Activated CD4-positive, alpha-beta T cell treated with anti-CD3 and anti-CD28 coated beads for 36 hours (primary cell): ENCODE results near the gene ZNF740. TPM values are rescaled to one million over a fixed set of nuclear protein-coding genes. Genes with fewer than 3 reads are reported as not detected.
A peak's percentile ranks its signal among the peaks of the same experiment; 100 is the strongest.
"Not testable (repeated sequence)": the region's sequence is repeated elsewhere in the genome, so short reads cannot be mapped to it uniquely, and the experiment has no call there.

Experiments used
- ATAC-seq: fragments of 200-7000 bp; cut with Tn5 transposase; one replicate; pipeline ENCODE4 v1.10.0; 2021; ENCODE audit warnings: mild to moderate bottlenecking, moderate library complexity
- CTCF ChIA-PET: fragments of 350-600 bp; sonication (Branson Sonifier 250); formaldehyde crosslinking; loops from one replicate; lab custom pipeline; 2021; ENCODE audit warnings: antibody characterized with exemption; lab: Charles Lee
- POLR2A ChIA-PET: fragments of 350-600 bp; sonication (Branson Sonifier 250); formaldehyde crosslinking; loops from one replicate; lab custom pipeline; 2021; ENCODE audit warnings: antibody characterized with exemption, inconsistent platforms; lab: Charles Lee
- DNase-seq: peaks from one replicate; pipeline ENCODE4 v3.0.0-alpha.2; 2020
- H3K27ac Mint-ChIP-seq: one replicate; pipeline ENCODE4 v1.8.0; 2021; ENCODE audit warnings: mixed read lengths
- H3K27me3 Mint-ChIP-seq: one replicate; pipeline ENCODE4 v1.8.0; 2021; ENCODE audit warnings: mixed read lengths
- H3K36me3 Mint-ChIP-seq: one replicate; pipeline ENCODE4 v1.8.0; 2021; ENCODE audit warnings: low read depth, mixed read lengths
- H3K4me1 Mint-ChIP-seq: one replicate; pipeline ENCODE4 v1.8.0; 2021; ENCODE audit warnings: mixed read lengths
- H3K4me3 Mint-ChIP-seq: one replicate; pipeline ENCODE4 v1.8.0; 2021; ENCODE audit warnings: mild to moderate bottlenecking, moderate library complexity, mixed read lengths
- H3K9me3 Mint-ChIP-seq: one replicate; pipeline ENCODE4 v1.8.0; 2021; ENCODE audit warnings: low read depth, mixed read lengths
- intact Hi-C, 2 experiments: fragments of 100-400 bp; cut with DNase I in 1 of 2; cut with micrococcal nuclease in 1 of 2; formaldehyde crosslinking; loops; one replicate each; pipeline versions ENCODE4 v1.14.2 to v1.15.1; 2022 to 2024; cut with DNase I, micrococcal nuclease
- total RNA-seq, 2 experiments: library from RNA; stranded (reverse); gene quantifications; one replicate each; pipeline ENCODE4 v1.2.3, GENCODE V29; 2021

The ZNF740 gene
- total RNA-seq, 2 experiments from 2014 or later = 34.9 to 40.2 TPM

- Mint-ChIP-seq H3K4me1 (peaks cover 81% of the 10 kb centered on the region), H3K36me3 (peaks cover 26% of the 10 kb centered on the region), H3K27ac (peak overlapping the region; percentile 35), H3K9me3 (peaks cover 3% of the 10 kb centered on the region), H3K27me3 (no peaks in the 10 kb centered on the region), H3K4me3 (no peak overlapping the region)
- DNase-seq = no peak
- intact Hi-C loops = loop anchor here in 1 of 2 experiments (2.0 kb wide), 1 partner anchor 21 kb away; the partner anchor contains the start of genes CSAD and ZNF740
- ChIA-PET POLR2A (no interaction called here), CTCF (interaction anchor here (0.6 to 1.9 kb wide), 10 partner anchors 11 to 120 kb away, joined by 3 to 11 read pairs (median 5); partner anchors contain the start of genes AAAS, CSAD and ESPL1)
- no peak for ATAC-seq
These were observed 21.1 kb downstream of the ZNF740 start for GRCh38 chr12:53201639-53202038.

- CTCF ChIA-PET = interaction anchor here (0.6 to 1.9 kb wide), 10 partner anchors 10 to 119 kb away, joined by 3 to 9 read pairs (median 4); partner anchors contain the start of genes AAAS, CSAD, ESPL1 and ZNF740
- H3K4me3 Mint-ChIP-seq, H3K27me3 Mint-ChIP-seq, POLR2A ChIA-PET, ATAC-seq, DNase-seq, H3K9me3 Mint-ChIP-seq, H3K27ac Mint-ChIP-seq, intact Hi-C loops: not testable (repeated sequence)
- Mint-ChIP-seq H3K36me3 (peaks cover 20% of the 10 kb centered on the region), H3K4me1 (peaks cover 81% of the 10 kb centered on the region)
These were observed 21.8 kb downstream of the ZNF740 start for GRCh38 chr12:53202316-53202715.

GRCh38 chr12:53204351-53204750 is 23.8 kb downstream of the ZNF740 start:
- Mint-ChIP-seq H3K9me3 (peaks cover 3% of the 10 kb centered on the region), H3K27me3 (no peaks in the 10 kb centered on the region), H3K4me1 (peaks cover 82% of the 10 kb centered on the region), H3K36me3 (peaks cover 20% of the 10 kb centered on the region), H3K4me3 (no peak overlapping the region), H3K27ac (peak overlapping the region; percentile 48)
- intact Hi-C loops = no loop called here
- DNase-seq (no peak), ATAC-seq (no peak)
- POLR2A ChIA-PET = interaction anchor here (0.6 kb wide), 1 partner anchor 240 kb away, joined by 7 read pairs; no protein-coding TSS in a partner anchor
- CTCF ChIA-PET = interaction anchor here (0.6 to 1.7 kb wide), 3 partner anchors 64 to 274 kb away, joined by 3 to 6 read pairs (median 3); partner anchors contain the start of gene AAAS

GRCh38 chr12:53205747-53206419 is 25.4 kb downstream of the ZNF740 start:
- Mint-ChIP-seq H3K4me3 (peak overlapping the region; percentile 77), H3K4me1 (peaks cover 74% of the 10 kb centered on the region), H3K9me3 (peaks cover 3% of the 10 kb centered on the region), H3K27ac (peak overlapping the region; percentile 87), H3K27me3 (no peaks in the 10 kb centered on the region), H3K36me3 (peaks cover 12% of the 10 kb centered on the region)
- POLR2A ChIA-PET = interaction anchor here (1.3 kb wide), 1 partner anchor 62 kb away, joined by 5 read pairs; the partner anchor contains the start of gene ESPL1
- CTCF ChIA-PET = interaction anchor here (0.6 to 3.3 kb wide), 6 partner anchors 8 to 620 kb away, joined by 3 to 27 read pairs (median 4); partner anchors contain the start of genes AAAS and ESPL1
- ATAC-seq = peak; percentile 78
- peak; percentile 89 for DNase-seq
- intact Hi-C loops = loop anchor here (1.0 to 2.0 kb wide), 3 partner anchors 26 to 89 kb away; partner anchors contain the start of genes CSAD (in 1 of the 2), PFDN5 (in 1 of the 2) and ZNF740 (in 1 of the 2)

GRCh38 chr12:53207042-53207441 is 26.5 kb downstream of the ZNF740 start, which contains the start of gene ITGB7:
ITGB7 (minus strand) TSS chr12:53207251; CDS start chr12:53200443, 6,808 bp downstream.
- H3K4me1 Mint-ChIP-seq = peaks cover 68% of the 10 kb centered on the region
- CTCF ChIA-PET = interaction anchor here (1.0 to 3.3 kb wide), 4 partner anchors 9 to 115 kb away, joined by 5 to 27 read pairs (median 10); partner anchors contain the start of gene AAAS
- H3K27ac Mint-ChIP-seq = peak within 1 kb of the TSS; percentile 87
- peak; percentile 65 for ATAC-seq
- no peaks in the 10 kb centered on the region for H3K27me3 Mint-ChIP-seq
- H3K36me3 Mint-ChIP-seq = peaks cover 11% of the 10 kb centered on the region
- DNase-seq = peak; percentile 77
- H3K9me3 Mint-ChIP-seq = peaks cover 3% of the 10 kb centered on the region
- intact Hi-C loops = loop anchor here (2.0 kb wide), 2 partner anchors 48 to 88 kb away; partner anchors contain the start of gene PFDN5 (in 1 of the 2)
- POLR2A ChIA-PET = interaction anchor here (0.6 kb wide), 1 partner anchor 825 kb away, joined by 3 read pairs; no protein-coding TSS in a partner anchor
- peak within 1 kb of the TSS; percentile 77 for H3K4me3 Mint-ChIP-seq

GRCh38 chr12:53208435-53208834 is 27.9 kb downstream of the ZNF740 start:
- Mint-ChIP-seq H3K27ac (peak overlapping the region; percentile 33), H3K4me3 (no peak overlapping the region), H3K4me1 (peaks cover 67% of the 10 kb centered on the region), H3K36me3 (peaks cover 13% of the 10 kb centered on the region), H3K27me3 (no peaks in the 10 kb centered on the region), H3K9me3 (no peaks in the 10 kb centered on the region)
- POLR2A ChIA-PET = interaction anchor here (0.6 to 1.4 kb wide), 4 partner anchors 11 to 1238 kb away, joined by 3 to 8 read pairs (median 4); partner anchors contain the start of genes AAAS and PFDN5
- CTCF ChIA-PET = interaction anchor here (0.7 to 3.3 kb wide), 14 partner anchors 8 to 113 kb away, joined by 3 to 27 read pairs (median 4); partner anchors contain the start of genes AAAS and ZNF740
- intact Hi-C loops = loop anchor here in 1 of 2 experiments (1.0 kb wide), 1 partner anchor 10 kb away; no protein-coding TSS in a partner anchor
- ATAC-seq (no peak), DNase-seq (no peak)

- H3K4me3 Mint-ChIP-seq = peak overlapping the region; percentile 48
- peaks cover 19% of the 10 kb centered on the region for H3K36me3 Mint-ChIP-seq
- ATAC-seq = peak; percentile 32
- H3K9me3 Mint-ChIP-seq = no peaks in the 10 kb centered on the region
- no peaks in the 10 kb centered on the region for H3K27me3 Mint-ChIP-seq
- ChIA-PET CTCF (interaction anchor here (0.7 to 3.3 kb wide), 14 partner anchors 9 to 113 kb away, joined by 3 to 27 read pairs (median 4); partner anchors contain the start of genes AAAS, ESPL1 and ZNF740), POLR2A (interaction anchor here (0.6 to 1.4 kb wide), 4 partner anchors 11 to 1238 kb away, joined by 3 to 8 read pairs (median 4); partner anchors contain the start of genes AAAS and PFDN5)
- H3K4me1 Mint-ChIP-seq = peaks cover 66% of the 10 kb centered on the region
- intact Hi-C loops = loop anchor here in 1 of 2 experiments (1.0 kb wide), 1 partner anchor 9 kb away; no protein-coding TSS in a partner anchor
- peak; percentile 54 for DNase-seq
- H3K27ac Mint-ChIP-seq = peak overlapping the region; percentile 78
These were observed 28.4 kb downstream of the ZNF740 start for GRCh38 chr12:53208877-53209463.

GRCh38 chr12:53210843-53211242 is 30.3 kb downstream of the ZNF740 start:
- intact Hi-C loops = loop anchor here in 1 of 2 experiments (10.0 kb wide), 1 partner anchor 114 kb away; the partner anchor contains the start of gene AAAS
- no peaks in the 10 kb centered on the region for H3K9me3 Mint-ChIP-seq
- H3K36me3 Mint-ChIP-seq = peaks cover 20% of the 10 kb centered on the region
- ChIA-PET POLR2A (interaction anchor here (0.9 kb wide), 1 partner anchor 9 kb away, joined by 6 read pairs; no protein-coding TSS in a partner anchor), CTCF (interaction anchor here (0.7 to 4.6 kb wide), 8 partner anchors 12 to 134 kb away, joined by 3 to 37 read pairs (median 4); partner anchors contain the start of gene AAAS)
- H3K4me3 Mint-ChIP-seq = no peak overlapping the region
- peaks cover 59% of the 10 kb centered on the region for H3K4me1 Mint-ChIP-seq
- DNase-seq (no peak), ATAC-seq (no peak)
- no peaks in the 10 kb centered on the region for H3K27me3 Mint-ChIP-seq
- no peak overlapping the region for H3K27ac Mint-ChIP-seq

GRCh38 chr12:53211476-53212381 is 31.2 kb downstream of the ZNF740 start:
- Mint-ChIP-seq H3K27ac (peak overlapping the region; percentile 10), H3K36me3 (peaks cover 20% of the 10 kb centered on the region), H3K4me1 (peaks cover 59% of the 10 kb centered on the region), H3K9me3 (no peaks in the 10 kb centered on the region), H3K27me3 (no peaks in the 10 kb centered on the region), H3K4me3 (no peak overlapping the region)
- ChIA-PET POLR2A (interaction anchor here (0.8 kb wide), 1 partner anchor 56 kb away, joined by 5 read pairs; the partner anchor contains the start of gene ESPL1), CTCF (interaction anchor here (0.7 to 10.7 kb wide), 22 partner anchors 9 to 290 kb away, joined by 3 to 173 read pairs (median 4); partner anchors contain the start of genes AAAS, ESPL1, MYG1 and PFDN5)
- DNase-seq (peak; percentile 48), ATAC-seq (no peak)
- intact Hi-C loops = loop anchor here in 1 of 2 experiments (10.0 kb wide), 1 partner anchor 113 kb away; the partner anchor contains the start of gene AAAS
